ENCODE measurements around the gene GATAD2B. TPM values are rescaled to one million over a fixed set of nuclear protein-coding genes. Genes with fewer than 3 reads are reported as not detected.

Gene GATAD2B
- 6.8 and 8.6 TPM in 2 replicates for total RNA-seq

GRCh38 chr1:153922972-153923925 lies at the start of gene GATAD2B:
TSS of gene GATAD2B (minus strand) at chr1:153922972. CDS start at chr1:153828347, 94,625 bp downstream.
- DNase-seq (ENCODE audit: low read depth), result peak; percentile 100
- H3K4me3 ChIP-seq (ENCODE audit: low read depth, low read length), result peak within 1 kb of the TSS; percentile 88
- TF ChIP-seq CTCF (IDR thresholded peaks at IDR 0.05; ENCODE audit: insufficient read depth, low read depth, low read length), result no peak

GRCh38 chr1:153970346-153970745 lies 47.6 kb upstream of the GATAD2B start:
- DNase-seq (ENCODE audit: low read depth), result no peak
- H3K4me3 ChIP-seq (ENCODE audit: low read depth, low read length), result no peak overlapping the region
- TF ChIP-seq CTCF (IDR thresholded peaks at IDR 0.05; ENCODE audit: insufficient read depth, low read depth, low read length), result no peak

GRCh38 chr1:153968972-153969371 lies 46.2 kb upstream of the GATAD2B start:
- no peak overlapping the region for H3K4me3 ChIP-seq (ENCODE audit: low read depth, low read length)
- TF ChIP-seq CTCF (IDR thresholded peaks at IDR 0.05; ENCODE audit: insufficient read depth, low read depth, low read length), result no peak
- DNase-seq (ENCODE audit: low read depth), result no peak

- no peak for TF ChIP-seq CTCF (IDR thresholded peaks at IDR 0.05; ENCODE audit: insufficient read depth, low read depth, low read length)
- H3K4me3 ChIP-seq (ENCODE audit: low read depth, low read length), result peak overlapping the region; percentile 73
- DNase-seq (ENCODE audit: low read depth), result no peak
Measured at GRCh38 chr1:153968408-153968807, 45.6 kb upstream of the GATAD2B start.

GRCh38 chr1:153968000-153968363 lies 45.2 kb upstream of the GATAD2B start:
- DNase-seq (ENCODE audit: low read depth), result no peak

More at GRCh38 chr1:153968000-153968363, 45.2 kb upstream of the GATAD2B start:
- peak overlapping the region; percentile 73 for H3K4me3 ChIP-seq (ENCODE audit: low read depth, low read length)
- TF ChIP-seq CTCF (IDR thresholded peaks at IDR 0.05; ENCODE audit: insufficient read depth, low read depth, low read length), result no peak

Data from fibroblast of villous mesenchyme (primary cell).